HEK293 (cell line): ENCODE results near the gene LARGE1.

Experiments
- CTCF ChIA-PET: fragments of 350-600 bp; formaldehyde crosslinking; extraction: SDS; loops from one replicate; lab custom pipeline; 2021; ENCODE audit warnings: antibody characterized with exemption; lab: Yijun Ruan, JAX
- POLR2A ChIA-PET: fragments of 300-600 bp; formaldehyde crosslinking; extraction: SDS; loops from one replicate; lab custom pipeline; 2020; ENCODE audit warnings: antibody characterized with exemption, inconsistent platforms; lab: Yijun Ruan, JAX
- H3K27ac ChIP-seq: fragments of 200-500 bp; sonication (Bioruptor generic); 2 replicates; pipeline ENCODE4 v1.5.1; 2014; ENCODE audit warnings: low read depth, low read length, control low read depth, inconsistent platforms; ENCODE audit errors: extremely low read depth
- H3K36me3 ChIP-seq, 2 experiments: fragments of 200-500 bp in 1 of 2; sonication (Bioruptor generic) in 1 of 2; 1 replicate in 1 of 2; 2 replicates in 1 of 2; pipeline ENCODE4 v1.5.1; 2014 to 2017; ENCODE audit warnings: inconsistent platforms in 2 of 2, low read length in 2 of 2; ENCODE audit not compliant: control insufficient read depth in 2 of 2, insufficient read depth in 1 of 2
- H3K4me1 ChIP-seq: fragments of 200-500 bp; sonication (Bioruptor generic); 2 replicates; pipeline ENCODE4 v1.5.1; 2014; ENCODE audit warnings: mild to moderate bottlenecking, low read length, inconsistent platforms; ENCODE audit not compliant: control insufficient read depth, insufficient read depth
- H3K4me3 ChIP-seq: 2 replicates; pipeline ENCODE4 v1.5.1; 2011; ENCODE audit warnings: low read depth, mild to moderate bottlenecking, control low read depth, low read length, moderate library complexity
- H3K9me3 ChIP-seq: fragments of 200-500 bp; sonication (Bioruptor generic); 2 replicates; pipeline ENCODE4 v1.5.1; 2014; ENCODE audit warnings: low read depth, low read length, inconsistent platforms; ENCODE audit not compliant: control insufficient read depth, insufficient read depth
- GLI2 ChIP-seq: fragments of 450-650 bp; formaldehyde crosslinking; IDR thresholded peaks from 2 replicates; pipeline ENCODE4; 2017; ENCODE audit warnings: missing biosample characterization, missing genetic modification characterization, low read depth, borderline replicate concordance
- KLF1 ChIP-seq: fragments of 450-650 bp; formaldehyde crosslinking; IDR thresholded peaks from 2 replicates; pipeline ENCODE4 v1.5.1; 2016; ENCODE audit warnings: missing biosample characterization, missing genetic modification characterization
- PRDM1 ChIP-seq: fragments of 450-650 bp; formaldehyde crosslinking; IDR thresholded peaks from 2 replicates; pipeline ENCODE4; 2016; ENCODE audit warnings: missing biosample characterization, missing genetic modification characterization
- SCRT2 ChIP-seq: fragments of 450-650 bp; formaldehyde crosslinking; IDR thresholded peaks from 2 replicates; pipeline ENCODE4 v1.5.1; 2016; ENCODE audit warnings: missing biosample characterization, missing genetic modification characterization
- WT1 ChIP-seq: fragments of 450-650 bp; formaldehyde crosslinking; IDR thresholded peaks from 2 replicates; pipeline ENCODE4 v1.5.1; 2016; ENCODE audit warnings: missing biosample characterization, missing genetic modification characterization
- ZBTB10 ChIP-seq: fragments of 450-650 bp; formaldehyde crosslinking; IDR thresholded peaks from 2 replicates; pipeline ENCODE4 v1.5.1; 2016; ENCODE audit warnings: missing biosample characterization, missing genetic modification characterization
- ZBTB7A ChIP-seq: fragments of 450-650 bp; formaldehyde crosslinking; IDR thresholded peaks from 2 replicates; pipeline ENCODE4 v1.5.1; 2016; ENCODE audit warnings: low read depth, missing biosample characterization, missing genetic modification characterization
- ZFP37 ChIP-seq: fragments of 450-650 bp; formaldehyde crosslinking; IDR thresholded peaks from 2 replicates; pipeline ENCODE4 v1.5.1; 2016; ENCODE audit warnings: missing biosample characterization, missing genetic modification characterization
- ZNF146 ChIP-seq: fragments of 450-650 bp; formaldehyde crosslinking; IDR thresholded peaks from 2 replicates; pipeline ENCODE4 v1.5.1; 2016; ENCODE audit warnings: missing biosample characterization, missing genetic modification characterization
- ZNF2 ChIP-seq: fragments of 450-650 bp; formaldehyde crosslinking; IDR thresholded peaks from 2 replicates; pipeline ENCODE4 v1.5.1; 2016; ENCODE audit warnings: missing biosample characterization, missing genetic modification characterization
- ZNF221 ChIP-seq: fragments of 450-650 bp; formaldehyde crosslinking; IDR thresholded peaks from 2 replicates; pipeline ENCODE4 v1.5.1; 2017; ENCODE audit warnings: missing biosample characterization, missing genetic modification characterization, borderline replicate concordance
- ZNF24 ChIP-seq: fragments of 450-650 bp; formaldehyde crosslinking; IDR thresholded peaks from 2 replicates; pipeline ENCODE4 v1.5.1; 2016; ENCODE audit warnings: missing biosample characterization, missing genetic modification characterization
- ZNF350 ChIP-seq: fragments of 450-650 bp; formaldehyde crosslinking; IDR thresholded peaks from 2 replicates; pipeline ENCODE4 v1.5.0; 2017; ENCODE audit warnings: missing biosample characterization, mild to moderate bottlenecking, missing genetic modification characterization
- ZNF394 ChIP-seq: fragments of 450-650 bp; formaldehyde crosslinking; IDR thresholded peaks from 2 replicates; pipeline ENCODE4 v1.5.1; 2016; ENCODE audit warnings: missing biosample characterization, missing genetic modification characterization, mild to moderate bottlenecking, moderate library complexity, borderline replicate concordance
- ZNF473 ChIP-seq: fragments of 450-650 bp; formaldehyde crosslinking; IDR thresholded peaks from 2 replicates; pipeline ENCODE4 v1.5.1; 2017; ENCODE audit warnings: missing biosample characterization, missing genetic modification characterization
- ZNF521 ChIP-seq: fragments of 450-650 bp; formaldehyde crosslinking; IDR thresholded peaks from 2 replicates; pipeline ENCODE4 v1.5.1; 2017; ENCODE audit warnings: missing biosample characterization, mild to moderate bottlenecking, missing genetic modification characterization
- ZNF639 ChIP-seq: fragments of 450-650 bp; formaldehyde crosslinking; IDR thresholded peaks from 2 replicates; pipeline ENCODE4 v1.5.1; 2016; ENCODE audit warnings: missing biosample characterization, missing genetic modification characterization
- ZNF660 ChIP-seq: fragments of 450-650 bp; IDR thresholded peaks from 2 replicates; pipeline ENCODE4 v1.5.1; 2018; ENCODE audit warnings: missing biosample characterization, mild to moderate bottlenecking, missing genetic modification characterization
- ZNF677 ChIP-seq: fragments of 450-650 bp; IDR thresholded peaks from 2 replicates; pipeline ENCODE4 v1.5.0; 2018; ENCODE audit warnings: missing biosample characterization, mild to moderate bottlenecking, missing genetic modification characterization, moderate library complexity
- ZNF76 ChIP-seq: fragments of 450-650 bp; formaldehyde crosslinking; IDR thresholded peaks from 2 replicates; pipeline ENCODE4; 2016; ENCODE audit warnings: low read depth, missing biosample characterization, missing genetic modification characterization, borderline replicate concordance
- ZSCAN30 ChIP-seq: fragments of 450-650 bp; IDR thresholded peaks from 2 replicates; pipeline ENCODE4 v1.5.1; 2018; ENCODE audit warnings: missing biosample characterization, mild to moderate bottlenecking, missing genetic modification characterization, moderate library complexity
- TF ChIP-seq, protein P1 (sequence below): fragments of 450-650 bp; formaldehyde crosslinking; IDR thresholded peaks from 2 replicates; pipeline ENCODE4 v1.5.1; 2016; ENCODE audit warnings: missing biosample characterization, missing genetic modification characterization

The LARGE1 gene

GRCh38 chr22:33557836-33558235 lies 362.4 kb downstream of the LARGE1 start (continued):
- no peak for TF ChIP-seq ZNF473 (tag by site-specific recombination)
- TF ChIP-seq, protein P1, sequence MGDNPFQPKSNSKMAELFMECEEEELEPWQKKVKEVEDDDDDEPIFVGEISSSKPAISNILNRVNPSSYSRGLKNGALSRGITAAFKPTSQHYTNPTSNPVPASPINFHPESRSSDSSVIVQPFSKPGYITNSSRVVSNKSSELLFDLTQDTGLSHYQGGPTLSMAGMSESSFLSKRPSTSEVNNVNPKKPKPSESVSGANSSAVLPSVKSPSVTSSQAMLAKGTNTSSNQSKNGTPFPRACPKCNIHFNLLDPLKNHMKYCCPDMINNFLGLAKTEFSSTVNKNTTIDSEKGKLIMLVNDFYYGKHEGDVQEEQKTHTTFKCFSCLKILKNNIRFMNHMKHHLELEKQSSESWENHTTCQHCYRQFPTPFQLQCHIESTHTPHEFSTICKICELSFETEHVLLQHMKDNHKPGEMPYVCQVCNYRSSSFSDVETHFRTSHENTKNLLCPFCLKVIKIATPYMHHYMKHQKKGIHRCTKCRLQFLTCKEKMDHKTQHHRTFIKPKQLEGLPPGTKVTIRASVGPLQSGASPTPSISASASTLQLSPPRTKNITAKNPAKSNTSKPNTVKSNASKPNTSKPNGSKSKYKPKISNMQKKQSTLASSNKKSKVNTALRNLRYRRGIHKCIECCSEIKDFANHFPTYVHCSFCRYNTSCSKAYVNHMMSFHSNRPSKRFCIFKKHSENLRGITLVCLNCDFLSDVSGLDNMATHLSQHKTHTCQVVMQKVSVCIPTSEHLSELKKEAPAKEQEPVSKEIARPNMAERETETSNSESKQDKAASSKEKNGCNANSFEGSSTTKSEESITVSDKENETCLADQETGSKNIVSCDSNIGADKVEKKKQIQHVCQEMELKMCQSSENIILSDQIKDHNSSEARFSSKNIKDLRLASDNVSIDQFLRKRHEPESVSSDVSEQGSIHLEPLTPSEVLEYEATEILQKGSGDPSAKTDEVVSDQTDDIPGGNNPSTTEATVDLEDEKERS (tag by site-specific recombination) = no peak

DNA sequence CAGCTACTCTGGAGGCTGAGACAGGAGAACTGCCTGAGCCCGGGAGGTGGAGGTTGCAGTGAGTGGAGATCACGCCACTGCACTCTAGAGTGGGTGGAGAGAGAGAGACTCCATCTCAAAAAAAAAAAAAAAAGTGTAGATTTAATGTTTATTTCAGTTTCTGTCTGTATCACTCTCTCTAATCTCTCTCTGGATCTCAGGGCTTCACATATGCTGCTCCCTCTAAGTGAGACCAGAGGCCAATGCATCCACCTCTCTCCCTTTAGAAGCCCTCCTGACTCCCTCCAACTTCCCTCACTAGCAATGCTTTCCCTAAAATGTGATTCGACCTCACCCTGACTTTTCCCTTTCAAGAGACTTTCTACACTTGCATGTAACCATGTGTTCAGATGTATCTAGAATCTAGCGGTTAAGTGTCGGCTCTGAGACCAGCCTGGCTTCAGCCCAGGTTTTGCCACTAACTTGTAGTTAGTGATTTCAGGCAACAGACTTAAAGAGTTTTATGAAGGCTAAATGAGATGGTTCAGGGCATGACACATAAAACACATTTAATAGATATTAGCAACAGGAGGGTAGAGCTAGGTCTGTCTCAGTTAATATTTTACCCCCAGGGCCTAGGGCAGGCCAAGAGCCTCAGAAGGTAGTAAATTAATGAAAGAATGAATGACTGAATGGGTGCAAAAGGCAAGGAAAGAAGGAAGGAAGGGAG lies 364.3 kb downstream of the LARGE1 start:
- no peaks in the 10 kb centered on the region for H3K4me1 ChIP-seq
- ChIA-PET CTCF (interaction anchor here (0.7 kb wide), 2 partner anchors 37 to 42 kb away, joined by 4 to 5 read pairs; no protein-coding TSS in a partner anchor), POLR2A (no interaction called here)
- no peaks in the 10 kb centered on the region for H3K36me3 ChIP-seq
- no peak overlapping the region for H3K27ac ChIP-seq
- TF ChIP-seq ZNF350 (no peak), PRDM1 (0 out of 2 replicates have a peak, but pooled peaks have one; percentile 25), GLI2 (tag by site-specific recombination) (no peak)
- no peaks in the 10 kb centered on the region for H3K9me3 ChIP-seq
- H3K4me3 ChIP-seq = no peak overlapping the region

DNA sequence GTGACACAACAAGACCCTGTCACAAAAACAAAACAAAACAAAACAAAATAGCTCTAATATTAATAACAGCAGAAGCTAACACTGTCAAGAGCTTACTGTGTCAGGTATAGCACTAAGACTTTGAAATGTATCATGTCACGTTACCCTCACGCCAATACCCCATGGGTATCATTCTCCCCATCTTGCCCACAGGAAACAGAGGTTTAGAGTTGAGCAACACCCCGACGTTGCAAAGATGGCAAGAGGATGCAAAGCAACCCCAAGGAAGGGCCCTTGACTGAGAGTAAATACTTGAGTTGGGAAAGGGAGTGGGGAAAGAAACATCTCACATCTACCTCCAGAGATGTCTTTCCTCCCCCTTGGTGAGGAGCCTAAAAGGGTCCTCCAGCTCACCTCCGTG lies 366.8 kb downstream of the LARGE1 start:
- no peak overlapping the region for H3K27ac ChIP-seq
- no peak overlapping the region for H3K4me3 ChIP-seq
- no peaks in the 10 kb centered on the region for H3K4me1 ChIP-seq
- ChIA-PET CTCF (interaction anchor here (0.6 to 1.1 kb wide), 2 partner anchors 20 to 34 kb away, joined by 3 to 5 read pairs; no protein-coding TSS in a partner anchor), POLR2A (no interaction called here)
- H3K36me3 ChIP-seq = peaks cover 0 to 6% of the 10 kb centered on the region in 2 experiments; a peak in 1 of 3 replicates
- TF ChIP-seq ZBTB7A (tag by site-specific recombination) (no peak), ZNF2 (tag by site-specific recombination) (no peak), ZNF521 (tag by site-specific recombination) (no peak), ZNF146 (no peak), ZNF221 (tag by site-specific recombination) (no peak), ZNF394 (no peak), ZNF639 (tag by site-specific recombination) (no peak), ZNF24 (tag by site-specific recombination) (no peak), ZBTB10 (tag by site-specific recombination) (no peak), SCRT2 (tag by site-specific recombination) (no peak), KLF1 (tag by site-specific recombination) (no peak), ZSCAN30 (tag by site-specific recombination) (no peak), ZFP37 (tag by site-specific recombination) (no peak), ZNF660 (tag by site-specific recombination) (no peak), ZNF677 (no peak), WT1 (no peak), ZNF76 (tag by site-specific recombination) (no peak)
- H3K9me3 ChIP-seq = no peaks in the 10 kb centered on the region
